CD4-positive, alpha-beta T cell treated with Interleukin-4 for 1 hour (primary cell): ENCODE data around the gene SAP130.

Experiments used
- DNase-seq, 2 donors: peaks; one replicate each; pipeline ENCODE4 v3.0.0-alpha.2; 2020 to 2022

SAP130 gene

DNA sequence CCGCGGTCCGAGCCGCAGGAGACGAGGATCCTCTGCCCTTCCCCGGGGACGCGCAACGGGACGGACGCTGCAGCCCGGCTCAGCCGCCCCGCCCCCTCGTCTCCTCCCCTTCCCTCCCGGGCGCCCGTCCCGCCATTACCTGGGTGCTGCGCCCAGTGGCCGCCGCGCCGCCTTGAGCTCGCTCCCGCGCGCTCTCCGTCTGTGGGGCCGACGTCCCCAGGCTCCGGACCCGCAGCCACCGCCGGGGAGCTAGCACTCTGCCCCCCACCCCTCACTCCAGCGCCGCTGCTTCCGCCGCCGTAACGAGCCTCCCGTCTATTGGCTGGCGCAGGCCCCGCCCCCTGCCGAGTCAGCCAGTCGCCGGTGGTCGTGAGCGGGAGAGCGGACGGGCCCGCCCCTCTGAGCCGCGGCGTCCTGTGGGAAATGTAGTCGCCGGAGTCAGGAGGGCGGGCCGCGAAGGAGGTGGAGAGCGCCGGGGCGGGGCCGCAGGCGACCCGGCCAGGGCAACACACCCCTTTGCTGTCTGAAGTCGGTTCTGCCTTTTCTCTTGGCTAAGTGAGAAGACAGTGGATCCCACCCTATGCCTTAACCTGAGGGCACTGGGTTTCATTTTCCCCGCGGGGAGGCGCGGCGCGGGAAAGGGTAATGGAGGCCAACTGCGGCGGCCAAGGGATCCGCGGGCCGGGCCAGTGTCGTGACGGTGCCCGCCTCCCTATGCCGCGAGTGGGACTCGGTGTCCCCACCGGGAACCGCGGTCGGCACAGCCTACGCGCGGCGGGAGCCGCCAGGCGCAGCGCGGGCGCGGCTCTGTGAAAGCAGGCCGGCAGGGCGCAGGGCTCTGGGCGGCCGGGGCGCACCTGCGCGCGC, at the start of gene SAP130:
SAP130 (minus strand) TSS at position 259 of the 867 bp plus-strand sequence. CDS start 1,767 bp downstream, outside the sequence.
- peak; percentile 98 for DNase-seq

DNA sequence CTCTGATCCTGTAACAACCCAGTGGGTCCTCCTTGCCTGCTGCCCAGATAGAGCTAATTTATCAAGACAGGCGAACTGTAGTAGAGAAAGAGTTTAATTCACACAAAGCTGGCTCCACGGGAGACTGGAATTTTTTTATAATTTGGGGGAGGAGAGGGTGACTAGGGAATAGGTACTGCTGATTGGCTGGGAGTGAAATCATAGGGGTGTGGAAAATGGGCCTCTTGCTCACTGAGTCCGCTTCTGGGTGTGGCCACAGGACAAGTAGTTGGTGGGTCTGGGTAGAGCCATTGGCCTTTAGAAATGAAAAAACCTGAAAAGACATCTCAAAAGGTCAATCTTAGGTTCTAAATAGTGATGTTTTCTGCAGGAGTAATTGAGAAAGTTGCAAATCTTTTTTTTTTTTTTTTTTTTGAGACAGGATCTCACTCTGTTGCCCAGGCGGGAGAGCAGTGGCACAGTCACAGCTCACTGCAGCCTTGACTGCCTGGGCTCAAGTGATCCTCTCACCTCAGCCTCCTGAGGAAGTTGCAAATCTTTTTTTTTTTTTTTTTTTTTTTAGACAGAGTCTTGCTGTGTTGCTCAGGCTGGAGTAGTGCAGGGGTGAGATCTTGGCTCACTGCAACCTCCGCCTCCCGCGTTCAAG, 48.7 kb upstream of the SAP130 start:
- DNase-seq = no peak

DNA sequence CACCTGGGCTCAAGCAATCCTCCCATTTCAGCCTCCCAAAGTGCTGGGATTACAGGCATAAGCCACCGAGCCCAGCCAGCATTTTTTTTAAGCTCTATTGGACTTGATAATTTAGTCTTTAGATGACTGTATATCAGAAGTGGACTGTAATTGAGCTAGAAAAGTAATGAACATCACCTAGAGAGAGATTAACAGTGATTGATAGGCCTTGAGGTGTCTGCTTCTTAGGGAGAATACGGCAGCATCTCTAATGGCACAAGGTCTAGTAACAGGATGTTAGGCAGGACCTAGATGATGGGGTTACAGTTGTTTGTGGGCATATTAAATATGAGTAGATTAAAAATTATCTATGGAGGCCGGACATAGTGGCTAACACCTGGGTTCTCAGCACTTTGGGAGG, 45.4 kb upstream of the SAP130 start:
- no peak for DNase-seq

GRCh38 chr2:128069769-128070168, 41.9 kb upstream of the SAP130 start:
- no peak for DNase-seq

- no peak for DNase-seq
These were observed 36.5 kb upstream of the SAP130 start for GRCh38 chr2:128064353-128064752.

GRCh38 chr2:128062571-128062970, 34.7 kb upstream of the SAP130 start:
- no peak for DNase-seq

- no peak for DNase-seq
These were observed 30.3 kb upstream of the SAP130 start for GRCh38 chr2:128058114-128058513.

- DNase-seq = no peak
These were observed 29.5 kb upstream of the SAP130 start for GRCh38 chr2:128057334-128057733.

DNA sequence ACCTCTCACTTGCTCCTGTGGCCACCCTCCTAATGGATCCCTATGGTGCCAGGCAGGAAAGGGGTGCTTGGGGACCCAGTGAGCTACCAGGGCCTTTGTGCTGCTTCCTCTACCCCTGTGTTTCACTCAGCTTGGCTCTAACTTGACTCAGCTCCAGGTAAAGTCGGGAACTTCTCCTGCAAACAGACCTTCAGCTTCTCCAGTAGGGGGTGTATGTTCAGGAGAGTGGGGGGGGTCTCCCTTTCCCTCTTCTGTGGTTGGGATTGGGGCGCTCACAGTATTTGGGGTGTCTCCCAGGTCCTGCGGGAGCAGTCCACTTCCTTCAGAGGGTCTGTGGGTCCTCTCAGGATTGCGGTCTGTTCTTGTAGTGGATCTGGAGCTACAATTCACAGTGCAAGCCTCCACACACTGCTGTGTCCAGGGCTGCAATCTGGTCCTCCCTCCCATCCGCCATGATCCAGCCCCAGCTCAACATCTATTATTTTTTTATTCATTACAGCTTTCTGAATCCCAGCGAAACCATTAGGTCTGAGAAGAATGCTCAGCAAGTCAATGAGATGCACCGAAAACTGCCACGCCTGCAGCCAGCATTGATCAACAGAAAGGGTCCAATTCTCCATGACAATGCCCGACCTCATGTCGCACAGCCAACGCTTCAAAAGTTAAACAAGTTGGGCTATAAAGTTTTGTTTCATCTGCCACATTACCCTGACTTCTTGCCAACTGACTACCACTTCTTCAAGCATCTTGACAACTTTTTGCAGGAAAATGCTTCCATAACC, 26.4 kb upstream of the SAP130 start:
- no peak for DNase-seq

GRCh38 chr2:128053331-128053730, 25.5 kb upstream of the SAP130 start:
- no peak for DNase-seq

DNA sequence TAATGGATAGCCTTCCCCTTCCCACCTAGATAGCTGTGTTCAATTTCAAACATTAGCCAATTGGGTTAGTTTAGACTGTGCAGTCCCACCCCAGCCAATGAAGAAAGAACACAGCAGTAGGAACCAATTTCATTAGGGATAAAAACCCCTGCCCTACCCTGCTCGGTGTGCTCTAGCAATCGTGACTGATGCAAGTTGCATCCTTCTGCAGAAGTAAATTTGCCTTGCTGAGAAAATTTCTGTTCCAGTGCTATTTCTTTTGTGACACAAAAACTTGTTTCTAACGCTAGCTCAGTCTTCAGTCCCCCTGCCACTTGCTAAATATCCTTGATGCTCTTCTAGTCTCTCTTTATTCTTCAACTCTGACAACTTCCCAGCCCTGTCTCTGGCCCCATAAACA, 15.2 kb upstream of the SAP130 start:
- no peak for DNase-seq

DNA sequence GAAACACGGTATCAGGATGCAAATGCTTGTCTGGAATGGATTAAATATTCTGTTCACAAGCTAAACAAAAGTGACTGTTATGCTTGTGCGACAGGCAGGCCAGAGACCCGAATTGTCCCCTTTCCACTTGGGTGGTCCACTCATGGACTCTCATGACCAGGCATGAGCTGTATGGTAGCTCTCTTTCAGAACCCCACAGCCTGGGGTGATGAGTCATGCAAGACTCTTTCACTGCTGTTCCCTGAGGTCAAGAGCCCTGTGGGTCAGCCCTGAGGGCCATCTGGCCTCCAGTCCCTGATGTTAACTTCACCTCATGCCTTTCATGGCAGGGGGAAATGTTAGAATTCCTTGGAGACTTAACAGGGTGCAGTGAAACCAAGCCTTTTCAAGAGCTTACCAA, 13.7 kb upstream of the SAP130 start:
- DNase-seq = no peak

DNA sequence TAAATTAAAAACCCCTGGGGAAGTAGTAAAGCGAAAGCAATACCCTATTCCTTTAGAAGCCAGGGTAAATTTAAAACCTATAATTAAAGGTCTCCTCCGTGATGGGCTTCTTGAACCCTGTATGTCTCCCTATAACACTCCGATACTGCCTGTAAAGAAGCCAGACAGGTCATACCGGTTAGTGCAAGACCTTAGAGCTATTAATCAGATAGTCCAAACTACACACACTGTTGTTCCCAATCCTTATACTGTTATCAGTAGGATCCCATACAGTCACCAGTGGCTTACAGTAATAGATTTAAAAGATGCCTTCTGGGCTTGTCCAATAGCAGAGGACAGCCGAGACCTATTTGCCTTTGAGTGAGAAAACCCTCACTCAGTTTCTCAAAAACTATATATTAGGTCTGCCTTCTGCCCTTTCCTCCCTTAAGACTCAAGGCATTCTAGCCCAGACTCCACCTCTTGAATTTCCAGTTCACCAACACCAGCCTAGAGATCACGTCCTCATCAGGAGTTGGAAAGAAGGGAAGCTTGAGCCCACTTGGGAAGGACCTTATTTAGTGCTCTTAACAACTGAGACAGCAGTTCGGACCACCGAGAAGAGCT, 12.4 kb upstream of the SAP130 start:
- DNase-seq = no peak

DNA sequence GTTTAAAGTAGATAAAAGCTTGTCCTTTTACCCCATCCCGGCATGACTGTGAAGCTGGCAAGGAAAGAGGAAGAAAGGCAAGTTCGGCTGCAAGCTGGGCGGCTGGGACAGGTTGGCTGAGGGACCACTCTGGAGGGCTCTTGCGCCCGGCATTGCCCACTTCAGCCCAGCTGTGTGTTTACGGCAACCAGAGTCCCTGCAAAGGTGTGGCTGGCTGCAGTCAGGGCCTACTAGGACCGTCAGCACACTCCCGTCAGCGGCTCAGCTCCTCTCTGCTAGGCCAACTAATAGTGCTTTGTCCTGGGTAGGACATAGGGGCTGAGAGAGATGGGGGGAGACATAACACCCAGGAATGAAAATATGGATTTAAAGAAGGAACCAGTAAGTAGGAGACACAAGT, 11.7 kb upstream of the SAP130 start:
- DNase-seq = no peak

- DNase-seq = no peak
These were observed 10.6 kb upstream of the SAP130 start for GRCh38 chr2:128038411-128038810.

- no peak for DNase-seq
These were observed 9.8 kb upstream of the SAP130 start for GRCh38 chr2:128037649-128038048.

DNA sequence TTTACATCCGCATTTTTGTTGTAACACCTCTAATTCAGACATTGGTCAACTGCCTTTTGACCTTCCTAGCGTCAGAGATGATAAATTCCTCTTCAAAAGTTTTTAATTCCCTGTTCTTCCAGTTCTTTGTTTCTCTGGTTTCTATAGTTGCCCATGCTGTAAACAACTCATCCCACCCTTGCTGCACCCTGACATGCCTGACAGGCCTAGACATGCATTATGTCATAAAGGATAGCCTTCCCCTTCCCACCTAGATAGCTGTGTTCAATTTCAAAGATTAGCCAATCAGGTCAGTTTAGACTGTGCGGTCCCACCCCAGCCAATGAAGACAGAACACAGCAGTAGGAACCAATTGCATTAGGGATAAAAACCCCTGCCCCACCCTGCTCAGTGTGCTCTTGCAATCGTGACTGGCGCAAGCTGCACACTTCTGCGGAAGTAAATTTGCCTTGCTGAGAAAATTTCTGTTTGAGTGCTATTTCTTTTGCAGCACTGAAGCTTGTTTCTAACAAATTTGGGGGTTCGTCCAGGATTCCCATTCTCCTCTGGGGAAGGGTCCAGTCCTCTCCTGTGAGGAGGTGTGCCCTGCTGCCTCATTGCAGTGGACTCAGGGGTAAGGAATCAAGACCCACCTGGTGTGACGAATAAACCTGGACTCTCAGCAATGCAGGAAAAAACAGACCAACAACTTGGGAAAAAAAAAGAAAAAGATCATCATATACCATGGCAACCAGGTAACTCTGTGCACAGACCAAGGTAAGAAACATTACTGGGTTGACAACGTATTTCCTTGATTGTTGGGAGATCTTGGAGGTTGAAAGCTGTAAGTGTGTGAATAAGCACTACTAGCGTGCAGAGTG, 9.1 kb upstream of the SAP130 start:
- DNase-seq = no peak

DNA sequence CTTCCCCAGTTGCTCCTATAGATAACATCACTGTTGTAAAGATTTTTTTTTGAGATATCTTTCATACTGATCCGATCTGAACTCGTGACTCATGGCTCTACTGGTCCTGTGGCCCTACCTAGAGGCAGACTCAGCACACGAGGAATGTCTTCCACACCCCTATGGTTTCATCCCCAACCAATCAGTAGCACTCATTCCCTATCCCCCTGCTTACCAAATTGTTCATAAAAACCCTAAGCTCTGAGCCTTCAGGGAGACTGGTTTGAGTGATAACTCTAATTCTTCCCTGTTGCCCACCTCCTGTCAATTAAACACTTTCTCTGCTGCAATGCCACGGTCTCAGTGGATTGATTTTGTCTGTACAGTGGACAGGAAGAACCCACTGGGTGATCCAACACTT, 4.2 kb upstream of the SAP130 start:
- no peak for DNase-seq

GRCh38 chr2:128028668-128029054, 802 bp upstream of the SAP130 start:
- no peak for DNase-seq

- peak; percentile 99 to 100 for DNase-seq
These were observed 520 bp downstream of the SAP130 start for GRCh38 chr2:128027278-128027800.

- DNase-seq = no peak
These were observed 1.2 kb downstream of the SAP130 start for GRCh38 chr2:128026448-128027277.
